HUDEP-2 (cell line): ENCODE measurements around the gene DCDC2C.

Experiments used
- DNase-seq, 76 experiments: peaks; one replicate each; lab custom pipeline; 2025; ENCODE audit not compliant: unreplicated experiment in 76 of 76; lab: John Stamatoyannopoulos, UW

The DCDC2C gene

DNA sequence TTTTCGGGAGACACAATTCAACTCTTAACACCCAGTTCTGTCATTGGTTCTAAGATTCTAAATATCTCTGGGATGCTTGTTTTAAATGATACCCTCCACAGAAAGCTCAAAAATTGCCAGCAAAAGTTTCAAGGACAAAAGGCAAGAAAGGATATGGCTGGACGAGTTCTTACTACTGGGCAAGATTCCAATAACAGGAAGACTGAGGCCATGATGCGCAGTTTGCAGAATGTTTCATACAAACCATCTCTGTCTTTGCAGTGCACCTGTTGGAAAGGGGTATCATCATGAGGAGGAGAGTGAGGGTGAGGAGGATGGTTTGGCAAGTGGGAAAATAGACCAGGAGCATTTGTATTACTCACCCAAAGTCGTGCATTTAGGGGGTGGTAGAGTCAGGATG lies 172.8 kb downstream of the DCDC2C start:
- no peak for DNase-seq

DNA sequence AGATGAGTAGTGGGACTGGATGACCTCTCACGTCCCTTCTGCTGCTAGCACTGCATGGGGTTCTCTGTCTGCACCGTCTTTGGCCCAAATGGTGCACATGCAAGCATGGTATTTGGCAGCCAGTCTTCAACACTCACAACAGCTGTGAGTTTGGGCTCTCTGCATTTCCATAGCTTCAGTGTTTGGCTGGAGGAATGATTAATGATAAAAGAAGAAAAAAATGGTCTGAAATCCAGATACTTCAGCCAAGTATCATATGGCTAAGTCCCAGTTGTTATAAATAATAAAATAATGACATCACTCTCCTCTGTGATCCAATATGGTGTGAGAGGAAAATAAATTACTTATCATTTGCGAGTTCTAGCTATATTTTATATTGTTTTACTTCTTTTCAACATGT lies 173.3 kb downstream of the DCDC2C start:
- DNase-seq, result no peak

DNA sequence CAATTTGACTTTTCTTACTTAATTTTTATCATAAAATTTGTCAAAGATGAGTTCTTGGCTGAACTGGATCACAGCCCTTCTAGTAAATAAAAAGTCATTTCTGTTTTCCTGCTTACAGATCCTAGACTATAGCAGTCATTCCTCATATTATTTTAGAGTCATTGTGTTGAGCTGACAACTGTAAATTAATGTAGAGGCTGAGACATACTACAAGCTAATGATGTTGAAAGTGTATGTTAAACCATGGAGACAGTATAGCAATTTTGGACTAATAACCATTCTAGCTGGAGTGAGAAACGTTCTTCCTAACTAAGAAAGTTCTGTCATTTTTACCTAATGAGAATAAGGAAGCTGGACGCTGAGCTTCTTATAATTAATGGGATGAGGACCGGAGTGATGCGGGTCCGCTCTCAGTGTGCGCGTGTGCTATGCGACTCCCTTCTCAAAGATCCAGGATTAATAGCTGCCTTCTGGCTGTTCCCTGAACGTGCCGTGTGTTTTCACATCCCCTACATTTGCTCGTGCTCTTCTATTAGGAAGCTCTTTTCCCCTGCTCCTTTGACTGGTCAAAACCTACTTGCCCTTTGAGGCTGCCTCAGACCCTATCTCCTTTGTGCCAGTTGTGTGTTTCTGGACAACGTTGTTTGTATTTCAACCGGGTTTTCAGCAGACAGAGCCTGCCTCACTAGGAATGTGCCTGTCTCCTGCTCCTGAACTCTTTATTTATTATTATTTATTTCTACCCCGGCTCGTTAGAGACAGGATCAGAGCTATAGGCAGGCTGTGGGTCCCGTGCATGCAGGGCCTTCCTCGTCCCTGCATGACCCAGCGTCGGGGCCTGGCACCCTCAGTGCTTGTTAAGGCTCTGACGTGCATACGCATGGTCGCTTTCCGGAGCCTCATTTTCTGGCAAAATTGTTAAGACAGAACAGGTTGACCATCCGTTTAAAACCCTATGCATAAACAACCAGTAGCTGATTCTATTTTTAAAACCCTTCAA lies 182.6 kb downstream of the DCDC2C start:
- DNase-seq, result no peak

DNA sequence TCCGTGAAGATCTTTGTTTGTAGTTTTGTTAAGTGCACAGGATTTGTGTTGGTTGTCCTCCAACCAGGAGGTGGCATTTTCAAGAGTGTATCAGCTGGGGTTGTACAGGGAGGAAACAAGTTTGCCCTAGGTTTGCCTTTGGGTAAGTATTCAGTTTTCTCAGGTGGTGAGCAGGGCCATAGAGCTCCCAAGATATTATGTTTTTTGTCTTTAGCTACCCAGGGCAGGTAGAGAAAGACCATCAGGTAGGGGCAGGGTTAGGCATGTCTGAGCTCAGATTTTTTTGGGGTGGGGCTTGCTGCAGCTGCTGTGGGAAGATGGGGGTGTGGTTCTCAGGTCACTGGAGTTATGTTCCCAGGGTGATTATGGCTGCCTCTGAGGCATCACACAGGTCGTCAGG lies 191.6 kb downstream of the DCDC2C start:
- no peak for DNase-seq
